Fibroblast of skin of scalp (primary cell): ENCODE measurements around the gene CLEC17A.
"Not testable (repeated sequence)": the region's sequence is repeated elsewhere in the genome, so short reads cannot be mapped to it uniquely, and the experiment has no call there.

Experiments
- DNase-seq: peaks from one replicate; pipeline ENCODE4 v3.0.0-alpha.2; 2013

The CLEC17A gene

GRCh38 chr19:14559916-14560775 is 22.7 kb upstream of the CLEC17A start:
- DNase-seq = no peak

GRCh38 chr19:14560776-14561108 is 22.1 kb upstream of the CLEC17A start:
- no peak for DNase-seq

DNA sequence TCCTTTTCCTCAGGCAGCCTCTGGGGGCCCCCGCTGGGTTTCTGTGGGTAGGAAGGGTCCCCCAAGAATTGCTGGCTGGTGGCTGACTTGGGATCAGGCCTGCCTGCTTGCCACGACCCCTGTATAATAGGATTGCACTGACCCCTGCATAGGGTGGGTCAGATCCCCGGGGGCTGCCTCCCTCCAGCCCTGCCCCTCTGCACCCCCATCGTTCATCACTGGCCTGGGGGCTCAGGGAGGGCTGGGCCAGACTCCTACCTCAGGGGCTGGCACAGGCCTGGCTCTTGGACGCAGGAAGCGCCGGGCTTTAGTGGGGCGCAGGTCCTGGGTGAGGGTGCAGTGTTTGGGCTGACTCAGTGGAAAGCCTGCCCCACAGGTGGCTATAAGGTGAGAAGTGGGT is 21.6 kb upstream of the CLEC17A start:
- DNase-seq = no peak

GRCh38 chr19:14561847-14562351 is 21.0 kb upstream of the CLEC17A start:
- DNase-seq = no peak

DNA sequence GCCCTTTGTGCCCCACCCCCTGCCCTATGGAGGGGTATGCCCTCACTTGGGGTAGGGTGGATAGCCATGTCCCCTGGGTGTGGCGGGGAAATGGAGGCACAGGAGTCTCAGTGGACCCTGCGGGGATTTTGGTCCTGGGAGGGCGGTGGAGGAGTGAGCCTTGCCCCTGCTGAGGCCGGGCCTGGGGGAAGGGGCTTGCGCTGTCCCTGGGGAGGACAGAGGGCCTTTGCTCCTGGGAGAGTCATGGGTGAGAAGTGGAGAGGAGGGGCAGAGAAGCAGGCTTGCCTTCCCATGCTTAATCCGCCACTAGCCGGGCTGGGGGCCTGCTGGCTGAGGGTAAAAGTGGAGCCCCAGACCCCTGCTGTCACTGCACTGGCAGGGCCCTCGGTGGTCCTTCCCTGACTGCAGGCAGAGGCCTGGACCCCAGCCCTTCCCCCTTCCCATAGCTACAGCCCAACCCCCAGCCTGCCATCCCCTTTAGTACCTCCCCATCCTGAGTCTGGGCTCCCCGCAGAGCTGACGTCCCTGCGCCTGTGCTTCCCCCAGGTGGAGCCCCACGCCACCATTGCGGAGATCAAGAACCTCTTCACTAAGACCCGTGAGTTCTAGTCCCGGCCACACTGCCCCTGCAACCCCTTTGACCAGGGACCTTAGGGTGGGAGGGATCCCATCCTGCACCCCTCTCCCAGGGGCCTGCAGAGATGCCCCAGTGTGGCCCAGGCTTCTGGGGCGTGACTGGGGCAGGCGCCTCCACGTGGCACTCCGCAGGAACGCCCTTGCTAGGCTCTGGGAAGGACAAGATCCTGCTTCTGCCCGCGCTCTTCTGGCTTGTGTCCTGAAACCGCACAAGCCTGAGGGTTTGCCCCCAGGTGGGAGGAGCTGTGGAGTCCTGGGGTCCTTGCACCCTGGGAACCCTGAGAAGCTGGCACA is 20.0 kb upstream of the CLEC17A start:
- DNase-seq = no peak

- no peak for DNase-seq
Observed at GRCh38 chr19:14563590-14563926, 19.3 kb upstream of the CLEC17A start.

GRCh38 chr19:14563989-14564651 is 18.8 kb upstream of the CLEC17A start:
- DNase-seq = no peak

DNA sequence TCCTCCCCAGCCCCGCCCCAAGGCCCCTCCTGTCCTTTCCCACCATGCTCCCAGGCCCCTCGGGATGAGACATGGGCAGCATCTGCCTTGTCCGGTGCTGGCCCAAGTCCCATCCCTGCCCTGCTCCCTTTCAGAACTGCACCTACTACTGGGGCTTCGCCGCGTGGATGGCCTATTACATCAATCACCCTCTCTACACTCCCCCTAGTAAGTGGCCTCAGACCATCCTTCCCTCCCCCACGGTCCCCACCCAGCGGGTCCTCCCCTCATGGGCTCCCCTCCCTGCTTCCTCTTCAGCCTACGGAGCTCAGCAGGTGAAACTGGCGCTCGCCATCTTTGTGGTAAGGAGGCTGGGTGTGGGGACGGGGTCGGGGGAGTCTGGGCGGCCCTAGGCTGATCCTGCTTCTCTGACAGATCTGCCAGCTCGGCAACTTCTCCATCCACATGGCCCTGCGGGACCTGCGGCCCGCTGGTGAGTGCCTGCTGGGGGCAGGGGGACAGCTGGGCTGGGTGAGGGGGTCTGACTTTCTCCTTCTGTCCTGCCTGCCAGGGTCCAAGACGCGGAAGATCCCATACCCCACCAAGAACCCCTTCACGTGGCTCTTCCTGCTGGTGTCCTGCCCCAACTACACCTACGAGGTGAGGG is 18.1 kb upstream of the CLEC17A start:
- DNase-seq = not testable (repeated sequence)

DNA sequence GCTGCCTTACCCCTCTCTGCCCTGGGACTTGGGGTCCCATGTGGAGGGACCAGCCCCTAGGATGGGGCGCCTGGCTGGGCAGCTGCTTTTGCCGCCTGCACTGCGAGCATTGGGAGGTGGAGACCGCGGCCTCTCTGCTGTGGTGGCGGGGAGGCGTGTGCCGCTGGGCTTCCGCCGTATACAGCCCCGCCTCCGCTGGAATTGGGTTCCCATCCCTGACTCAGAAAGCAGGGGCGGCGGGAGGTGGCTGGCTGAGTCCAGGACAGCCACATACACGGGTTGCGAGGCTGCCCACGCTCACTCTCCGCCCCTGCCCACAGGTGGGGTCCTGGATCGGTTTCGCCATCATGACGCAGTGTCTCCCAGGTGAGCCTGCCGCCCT is 17.6 kb upstream of the CLEC17A start:
- DNase-seq = no peak

- DNase-seq = no peak
Observed at GRCh38 chr19:14565765-14566711, 16.8 kb upstream of the CLEC17A start.

DNA sequence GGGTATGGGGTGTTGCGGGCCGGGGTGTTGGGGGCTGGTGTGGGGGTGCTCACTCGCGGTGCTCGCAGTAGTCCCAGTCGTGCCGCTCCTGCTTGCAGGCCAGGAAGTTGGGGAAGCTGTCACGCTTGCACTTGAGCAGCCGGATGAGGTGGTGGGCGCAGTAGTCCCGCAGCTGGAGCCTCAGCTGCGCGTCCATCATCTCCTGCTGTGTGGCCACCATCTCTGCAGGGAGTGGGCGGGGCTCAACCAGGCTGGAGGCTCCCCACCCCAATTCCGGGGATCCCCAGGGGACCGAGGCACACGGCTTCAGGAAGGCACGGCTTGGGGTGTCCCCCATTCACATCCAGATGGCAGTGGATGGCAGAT is 16.2 kb upstream of the CLEC17A start:
- DNase-seq = no peak

- DNase-seq = no peak
Observed at GRCh38 chr19:14567079-14567478, 15.8 kb upstream of the CLEC17A start.

DNA sequence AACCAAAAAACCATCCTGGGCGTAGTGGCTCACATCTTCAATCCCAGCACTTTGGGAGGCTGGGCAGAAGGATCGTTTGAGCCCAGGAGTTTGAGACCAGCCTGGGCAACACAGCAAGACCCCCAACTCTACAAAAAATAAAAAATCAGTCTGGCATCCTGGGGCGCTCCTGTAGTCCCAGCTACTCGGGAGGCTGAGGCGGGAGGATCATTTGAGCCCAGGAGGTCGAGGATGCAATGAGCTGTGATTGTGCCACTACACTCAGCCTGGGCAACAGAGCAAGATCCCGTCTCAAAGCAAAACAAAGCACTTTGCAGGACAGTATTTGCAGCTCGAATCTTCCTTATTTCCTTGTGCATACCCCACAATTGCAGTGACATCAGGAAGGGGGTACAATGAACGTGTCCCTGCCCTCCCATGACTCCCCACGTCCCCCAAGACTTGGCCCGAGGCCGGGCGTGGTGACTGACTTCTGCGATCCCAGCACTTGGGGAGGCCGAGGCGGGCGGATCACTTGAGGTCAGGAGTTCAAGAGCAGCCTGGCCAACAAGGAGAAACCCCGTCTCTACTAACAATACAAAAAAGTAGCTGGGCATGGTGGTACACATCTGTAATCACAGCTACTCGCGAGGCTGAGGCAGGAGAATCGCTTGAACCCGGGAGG is 11.9 kb upstream of the CLEC17A start:
- DNase-seq = no peak

DNA sequence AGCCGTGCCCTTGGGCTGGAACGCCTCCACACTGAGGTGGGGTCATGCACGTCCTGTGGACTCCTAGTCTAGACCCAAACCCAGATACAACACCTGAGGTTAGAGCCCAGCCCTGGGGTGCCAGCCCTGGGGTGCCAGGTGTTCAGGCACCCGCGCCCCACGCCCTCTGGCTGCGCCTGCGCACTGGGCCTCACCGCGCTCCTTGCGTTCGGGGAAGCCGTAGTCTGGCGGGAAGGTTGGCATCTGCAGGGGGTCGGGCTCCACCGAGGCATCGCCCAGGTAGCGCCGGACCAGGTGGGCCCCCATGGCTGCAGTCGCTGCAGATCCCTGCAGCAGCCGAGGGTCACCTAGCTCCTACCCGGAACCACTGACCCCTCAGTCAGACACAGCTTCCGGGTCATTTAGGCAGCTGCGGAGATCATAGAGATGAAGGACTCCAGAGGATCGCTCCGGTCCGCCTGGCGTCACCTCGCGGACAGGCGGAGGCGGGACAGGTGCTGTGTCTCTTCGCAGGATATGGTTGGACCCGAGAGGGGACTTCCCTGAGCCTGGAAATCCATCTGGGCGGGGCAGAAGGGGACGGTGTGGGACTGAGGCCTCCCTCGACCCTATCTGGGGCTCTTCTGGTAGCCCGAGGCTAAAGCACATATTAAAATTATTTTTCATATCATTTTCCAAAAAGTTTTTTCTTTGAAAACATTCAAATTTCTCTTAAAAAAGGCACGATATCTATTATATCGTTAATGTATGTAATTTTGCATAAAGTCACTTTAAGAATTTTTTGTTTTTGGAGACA is 11.0 kb upstream of the CLEC17A start, which contains the start of gene NDUFB7:
Gene NDUFB7, minus strand, starts transcription at position 372 of the 796 bp plus-strand sequence. Its CDS starts 66 bp downstream, at position 306.
- peak; percentile 95 for DNase-seq

DNA sequence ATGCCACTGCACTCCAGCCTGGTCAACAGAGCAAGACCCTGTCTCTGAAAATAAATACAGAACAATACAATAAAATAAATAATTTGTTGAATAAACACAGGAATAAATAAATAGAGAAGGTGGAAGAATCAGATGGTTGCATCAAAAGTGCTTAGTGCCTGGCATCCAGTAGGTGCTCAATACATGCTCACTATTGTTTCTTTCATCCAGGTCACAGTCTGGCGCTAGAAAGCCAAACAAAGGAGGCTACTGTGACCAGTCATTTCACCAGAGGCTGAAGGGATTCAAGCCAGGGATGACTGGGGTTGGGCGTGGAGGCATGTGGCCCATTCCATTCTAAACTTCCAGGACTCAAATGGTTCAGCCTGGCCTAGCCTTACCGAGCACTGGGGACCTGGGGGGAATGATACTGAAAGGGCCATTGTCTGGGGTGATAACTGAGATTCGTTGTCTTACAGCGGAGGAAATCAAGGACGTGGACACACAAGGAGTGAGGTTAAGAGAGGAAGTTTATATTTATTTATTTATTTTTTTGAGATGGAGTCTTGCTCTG is 7.4 kb upstream of the CLEC17A start:
- DNase-seq = no peak

DNA sequence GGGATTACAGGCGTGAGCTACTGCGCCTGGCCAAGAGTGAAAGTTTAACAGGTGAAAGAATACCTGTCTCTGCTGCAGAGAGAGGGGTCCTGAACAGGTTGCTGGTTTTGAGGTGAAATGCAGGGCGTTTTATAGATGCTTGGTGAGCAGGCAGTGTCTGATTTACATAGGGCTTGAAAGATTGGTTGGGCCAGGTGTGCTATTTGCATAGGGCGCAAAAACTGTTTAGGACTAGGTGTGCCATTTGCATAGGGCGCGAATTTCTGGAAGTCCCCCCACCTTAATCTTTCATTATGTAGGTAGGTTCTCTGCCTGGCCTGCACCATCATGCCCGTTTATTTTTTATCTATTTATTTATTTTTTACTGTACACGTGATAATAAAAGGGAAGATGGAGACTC is 6.5 kb upstream of the CLEC17A start:
- no peak for DNase-seq

- DNase-seq = no peak
Observed at GRCh38 chr19:14577264-14577663, 5.6 kb upstream of the CLEC17A start.

DNA sequence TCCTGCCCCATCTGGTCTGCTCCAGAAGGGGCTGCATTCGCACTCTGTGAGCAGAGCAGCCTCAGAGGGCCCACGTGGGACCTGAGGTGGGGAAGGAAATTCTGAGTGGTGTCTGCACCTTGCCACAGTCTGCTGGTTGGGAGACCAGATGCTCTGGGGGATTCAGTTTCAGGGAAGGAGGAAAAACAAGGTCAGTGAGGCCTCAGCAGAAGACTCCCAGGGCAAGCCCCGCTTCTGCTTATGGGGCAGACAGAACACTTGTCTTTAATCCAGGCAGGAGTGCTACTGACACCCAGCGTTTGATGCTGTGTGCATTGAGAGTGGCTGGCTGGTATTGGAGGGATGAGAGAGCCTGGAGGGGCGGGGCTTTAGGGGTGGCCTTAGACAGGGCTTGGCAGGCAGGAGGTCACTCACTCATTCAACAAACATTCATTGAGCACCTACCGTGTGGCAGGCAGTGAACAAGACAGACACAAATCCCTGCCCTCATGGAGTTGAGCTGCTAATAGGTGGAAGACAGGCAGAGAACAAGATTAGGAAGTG is 4.9 kb upstream of the CLEC17A start:
- DNase-seq = no peak

GRCh38 chr19:14580623-14581237 is 2.2 kb upstream of the CLEC17A start:
- DNase-seq = no peak
